GM23338 (cell line): ENCODE measurements around the gene KRT1. TPM values are rescaled to one million over a fixed set of nuclear protein-coding genes. Genes with fewer than 3 reads are reported as not detected.

Source experiments
- ATAC-seq: fragments of 200-7000 bp; cut with Tn5 transposase; 3 replicates; pipeline ENCODE4 v1.9.1; 2020
- DNase-seq: peaks from one replicate; pipeline ENCODE4 v3.0.0-alpha.2; 2015; ENCODE audit warnings: low spot score
- H2AFZ ChIP-seq: fragments of 200-600 bp; sonication (generic); 2 replicates; pipeline ENCODE4 v1.8.0; 2016; ENCODE audit warnings: antibody characterized with exemption, mild to moderate bottlenecking, moderate library complexity
- H3F3A ChIP-seq: fragments of 200-600 bp; sonication (generic); replicated peaks from 2 replicates; pipeline ENCODE4 v1.8.0; 2017; ENCODE audit warnings: antibody characterized with exemption, mixed run types, low read depth
- H3K27ac ChIP-seq: fragments of 200-600 bp; sonication (generic); 2 replicates; pipeline ENCODE4 v1.6.1; 2016; ENCODE audit warnings: low read depth
- H3K27me3 ChIP-seq: fragments of 200-600 bp; sonication (generic); 2 replicates; pipeline ENCODE4 v1.8.0; 2016; ENCODE audit warnings: mild to moderate bottlenecking, mixed run types, moderate library complexity; ENCODE audit not compliant: insufficient read depth
- H3K36me3 ChIP-seq: fragments of 200-600 bp; sonication (generic); 2 replicates; pipeline ENCODE4 v1.8.0; 2016; ENCODE audit warnings: mild to moderate bottlenecking; ENCODE audit not compliant: insufficient read depth
- H3K4me1 ChIP-seq: fragments of 200-600 bp; sonication (generic); 2 replicates; pipeline ENCODE4 v1.8.0; 2016; ENCODE audit warnings: mild to moderate bottlenecking, moderate library complexity; ENCODE audit not compliant: insufficient read depth
- H3K4me2 ChIP-seq: fragments of 200-600 bp; sonication (generic); 2 replicates; pipeline ENCODE4 v1.7.1; 2017; ENCODE audit warnings: mixed run types
- H3K4me3 ChIP-seq: fragments of 200-600 bp; sonication (generic); 2 replicates; pipeline ENCODE4 v1.6.1; 2016; ENCODE audit warnings: mixed run types
- H3K79me2 ChIP-seq: fragments of 200-600 bp; sonication (generic); replicated peaks from 2 replicates; pipeline ENCODE4 v1.8.0; 2017; ENCODE audit warnings: mild to moderate bottlenecking; ENCODE audit not compliant: insufficient read depth
- H3K9me2 ChIP-seq: fragments of 200-600 bp; sonication (generic); 2 replicates; pipeline ENCODE4 v1.8.0; 2017; ENCODE audit not compliant: insufficient read depth
- H4K20me1 ChIP-seq: fragments of 200-600 bp; sonication (generic); replicated peaks from 2 replicates; pipeline ENCODE4 v1.8.0; 2017; ENCODE audit warnings: mild to moderate bottlenecking; ENCODE audit not compliant: insufficient read depth
- H3K27ac Mint-ChIP-seq: 2 replicates; pipeline ENCODE4 v1.8.0; 2020; ENCODE audit warnings: inconsistent platforms, mild to moderate bottlenecking, moderate library complexity, mixed read lengths
- H3K27me3 Mint-ChIP-seq: 3 replicates; pipeline ENCODE4 v1.8.0; 2022; ENCODE audit warnings: low read depth, mild to moderate bottlenecking, moderate library complexity, mixed read lengths, inconsistent platforms; ENCODE audit not compliant: insufficient read depth, poor library complexity
- H3K36me3 Mint-ChIP-seq: 3 replicates; pipeline ENCODE4 v1.8.0; 2021; ENCODE audit warnings: low read depth, mild to moderate bottlenecking, inconsistent platforms, moderate library complexity, mixed read lengths
- H3K4me1 Mint-ChIP-seq: 3 replicates; pipeline ENCODE4 v1.8.0; 2020; ENCODE audit warnings: mild to moderate bottlenecking, inconsistent platforms, mixed read lengths
- H3K4me3 Mint-ChIP-seq: 3 replicates; pipeline ENCODE4 v1.8.0; 2021; ENCODE audit warnings: moderate library complexity, mild to moderate bottlenecking, inconsistent platforms, mixed read lengths
- H3K9me3 Mint-ChIP-seq: 3 replicates; pipeline ENCODE4 v1.8.0; 2020; ENCODE audit warnings: moderate library complexity, mild to moderate bottlenecking, inconsistent platforms, mixed read lengths
- CREB1 ChIP-seq: fragments of 250-450 bp; sonication (Bioruptor Pico); IDR thresholded peaks from 2 replicates; pipeline ENCODE4 v1.5.0; 2020; ENCODE audit warnings: low read depth, mild to moderate bottlenecking, moderate library complexity
- ETS1 ChIP-seq: IDR thresholded peaks from 2 replicates; pipeline ENCODE4 v1.6.1; 2016; ENCODE audit warnings: antibody characterized with exemption
- EZH2 ChIP-seq: fragments of 200-600 bp; sonication (generic); IDR thresholded peaks from one replicate; pipeline ENCODE4 v1.8.0; 2017; ENCODE audit warnings: antibody characterized with exemption, mild to moderate bottlenecking, low read depth; ENCODE audit not compliant: unreplicated experiment
- EZH2phosphoT487 ChIP-seq: fragments of 200-600 bp; sonication (generic); IDR thresholded peaks from one replicate; pipeline ENCODE4 v1.8.1; 2018; ENCODE audit warnings: antibody characterized with exemption; ENCODE audit not compliant: unreplicated experiment
- JUNB ChIP-seq: IDR thresholded peaks from one replicate; pipeline ENCODE4 v1.6.1; 2016; ENCODE audit warnings: antibody characterized with exemption; ENCODE audit not compliant: unreplicated experiment
- NANOG ChIP-seq: IDR thresholded peaks from 2 replicates; pipeline ENCODE4 v1.6.1; 2016; ENCODE audit warnings: antibody characterized with exemption, borderline replicate concordance
- POLR2AphosphoS5 ChIP-seq: IDR thresholded peaks from 2 replicates; pipeline ENCODE4 v1.6.1; 2016; ENCODE audit warnings: antibody characterized with exemption, low read depth
- REST ChIP-seq: IDR thresholded peaks from one replicate; pipeline ENCODE4 v1.6.1; 2018; ENCODE audit warnings: antibody characterized with exemption; ENCODE audit not compliant: unreplicated experiment
- STAT1 ChIP-seq: IDR thresholded peaks from one replicate; pipeline ENCODE4 v1.6.1; 2016; ENCODE audit warnings: antibody characterized with exemption; ENCODE audit not compliant: unreplicated experiment
- ZNF114 ChIP-seq: fragments of 250-450 bp; sonication (Bioruptor Pico); IDR thresholded peaks from 2 replicates; pipeline ENCODE4 v1.5.0; 2020; ENCODE audit warnings: mild to moderate bottlenecking, moderate library complexity
- ZNF331 ChIP-seq: fragments of 250-450 bp; sonication (Bioruptor Pico); IDR thresholded peaks from 2 replicates; pipeline ENCODE4 v1.5.0; 2020; ENCODE audit warnings: low read depth, mild to moderate bottlenecking, moderate library complexity
- polyA plus RNA-seq: library from polyadenylated mRNA; unstranded; fragments of >200 nt; fragmentation: Nextera tagmentation; extraction: Ambion mirVana; gene quantifications from 2 replicates; pipeline ENCODE4 v1.2.1, GENCODE V29; 2016
- total RNA-seq: library from RNA; depleted of rRNA; stranded (reverse); fragments of >200 nt; shearing (Covaris generic); gene quantifications from 2 replicates; pipeline ENCODE4 v1.2.3, GENCODE V29; 2014
- TF ChIP-seq, protein P1 (sequence below), 2 experiments: fragments of 200-600 bp in 1 of 2; sonication (generic) in 1 of 2; conservative IDR thresholded peaks; 2 replicates each; pipeline versions ENCODE4 v1.5.1 to v1.6.1; 2016 to 2017; ENCODE audit warnings: antibody characterized with exemption in 2 of 2, low read depth in 2 of 2, mild to moderate bottlenecking in 2 of 2, moderate library complexity in 1 of 2
- TF ChIP-seq, protein P2 (sequence below): fragments of 250-450 bp; sonication (Bioruptor Pico); IDR thresholded peaks from 2 replicates; pipeline ENCODE4 v1.5.0; 2020; ENCODE audit warnings: mild to moderate bottlenecking, moderate library complexity

Gene KRT1
- total and polyA plus RNA-seq, 2 experiments from 2014 or later = not detected

GRCh38 chr12:52689239-52689638, 9.0 kb upstream of the KRT1 start:
- Histone ChIP-seq H3K4me2 (no peak overlapping the region), H3F3A (no peaks in the 10 kb centered on the region), H3K4me1 (peaks cover 9% of the 10 kb centered on the region), H3K79me2 (no peaks in the 10 kb centered on the region), H3K27ac (no peak overlapping the region), H3K27me3 (peaks cover 28% of the 10 kb centered on the region), H4K20me1 (no peaks in the 10 kb centered on the region), H3K9me2 (no peaks in the 10 kb centered on the region), H3K4me3 (no peak overlapping the region), H3K36me3 (no peaks in the 10 kb centered on the region), H2AFZ (no peak overlapping the region)
- DNase-seq (no peak), ATAC-seq (no peak)
- Mint-ChIP-seq H3K4me3 (no peak overlapping the region), H3K36me3 (no peaks in the 10 kb centered on the region), H3K27ac (no peak overlapping the region), H3K27me3 (peaks cover 28% of the 10 kb centered on the region), H3K4me1 (peaks cover 8% of the 10 kb centered on the region), H3K9me3 (no peaks in the 10 kb centered on the region)
- TF ChIP-seq JUNB = no peak
- no peak for TF ChIP-seq EZH2
- TF ChIP-seq, protein P1, sequence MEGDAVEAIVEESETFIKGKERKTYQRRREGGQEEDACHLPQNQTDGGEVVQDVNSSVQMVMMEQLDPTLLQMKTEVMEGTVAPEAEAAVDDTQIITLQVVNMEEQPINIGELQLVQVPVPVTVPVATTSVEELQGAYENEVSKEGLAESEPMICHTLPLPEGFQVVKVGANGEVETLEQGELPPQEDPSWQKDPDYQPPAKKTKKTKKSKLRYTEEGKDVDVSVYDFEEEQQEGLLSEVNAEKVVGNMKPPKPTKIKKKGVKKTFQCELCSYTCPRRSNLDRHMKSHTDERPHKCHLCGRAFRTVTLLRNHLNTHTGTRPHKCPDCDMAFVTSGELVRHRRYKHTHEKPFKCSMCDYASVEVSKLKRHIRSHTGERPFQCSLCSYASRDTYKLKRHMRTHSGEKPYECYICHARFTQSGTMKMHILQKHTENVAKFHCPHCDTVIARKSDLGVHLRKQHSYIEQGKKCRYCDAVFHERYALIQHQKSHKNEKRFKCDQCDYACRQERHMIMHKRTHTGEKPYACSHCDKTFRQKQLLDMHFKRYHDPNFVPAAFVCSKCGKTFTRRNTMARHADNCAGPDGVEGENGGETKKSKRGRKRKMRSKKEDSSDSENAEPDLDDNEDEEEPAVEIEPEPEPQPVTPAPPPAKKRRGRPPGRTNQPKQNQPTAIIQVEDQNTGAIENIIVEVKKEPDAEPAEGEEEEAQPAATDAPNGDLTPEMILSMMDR (conservative IDR thresholded peaks at IDR 0.05; ENCODE audit: low read depth in 2 of 2) = no peak
- no peak for TF ChIP-seq CREB1
- no peak for TF ChIP-seq NANOG
- no peak for TF ChIP-seq EZH2phosphoT487
- TF ChIP-seq ZNF331 (CRISPR knock-in tag) = no peak
- TF ChIP-seq ZNF114 = no peak
- TF ChIP-seq ETS1 = no peak
- TF ChIP-seq, protein P2, sequence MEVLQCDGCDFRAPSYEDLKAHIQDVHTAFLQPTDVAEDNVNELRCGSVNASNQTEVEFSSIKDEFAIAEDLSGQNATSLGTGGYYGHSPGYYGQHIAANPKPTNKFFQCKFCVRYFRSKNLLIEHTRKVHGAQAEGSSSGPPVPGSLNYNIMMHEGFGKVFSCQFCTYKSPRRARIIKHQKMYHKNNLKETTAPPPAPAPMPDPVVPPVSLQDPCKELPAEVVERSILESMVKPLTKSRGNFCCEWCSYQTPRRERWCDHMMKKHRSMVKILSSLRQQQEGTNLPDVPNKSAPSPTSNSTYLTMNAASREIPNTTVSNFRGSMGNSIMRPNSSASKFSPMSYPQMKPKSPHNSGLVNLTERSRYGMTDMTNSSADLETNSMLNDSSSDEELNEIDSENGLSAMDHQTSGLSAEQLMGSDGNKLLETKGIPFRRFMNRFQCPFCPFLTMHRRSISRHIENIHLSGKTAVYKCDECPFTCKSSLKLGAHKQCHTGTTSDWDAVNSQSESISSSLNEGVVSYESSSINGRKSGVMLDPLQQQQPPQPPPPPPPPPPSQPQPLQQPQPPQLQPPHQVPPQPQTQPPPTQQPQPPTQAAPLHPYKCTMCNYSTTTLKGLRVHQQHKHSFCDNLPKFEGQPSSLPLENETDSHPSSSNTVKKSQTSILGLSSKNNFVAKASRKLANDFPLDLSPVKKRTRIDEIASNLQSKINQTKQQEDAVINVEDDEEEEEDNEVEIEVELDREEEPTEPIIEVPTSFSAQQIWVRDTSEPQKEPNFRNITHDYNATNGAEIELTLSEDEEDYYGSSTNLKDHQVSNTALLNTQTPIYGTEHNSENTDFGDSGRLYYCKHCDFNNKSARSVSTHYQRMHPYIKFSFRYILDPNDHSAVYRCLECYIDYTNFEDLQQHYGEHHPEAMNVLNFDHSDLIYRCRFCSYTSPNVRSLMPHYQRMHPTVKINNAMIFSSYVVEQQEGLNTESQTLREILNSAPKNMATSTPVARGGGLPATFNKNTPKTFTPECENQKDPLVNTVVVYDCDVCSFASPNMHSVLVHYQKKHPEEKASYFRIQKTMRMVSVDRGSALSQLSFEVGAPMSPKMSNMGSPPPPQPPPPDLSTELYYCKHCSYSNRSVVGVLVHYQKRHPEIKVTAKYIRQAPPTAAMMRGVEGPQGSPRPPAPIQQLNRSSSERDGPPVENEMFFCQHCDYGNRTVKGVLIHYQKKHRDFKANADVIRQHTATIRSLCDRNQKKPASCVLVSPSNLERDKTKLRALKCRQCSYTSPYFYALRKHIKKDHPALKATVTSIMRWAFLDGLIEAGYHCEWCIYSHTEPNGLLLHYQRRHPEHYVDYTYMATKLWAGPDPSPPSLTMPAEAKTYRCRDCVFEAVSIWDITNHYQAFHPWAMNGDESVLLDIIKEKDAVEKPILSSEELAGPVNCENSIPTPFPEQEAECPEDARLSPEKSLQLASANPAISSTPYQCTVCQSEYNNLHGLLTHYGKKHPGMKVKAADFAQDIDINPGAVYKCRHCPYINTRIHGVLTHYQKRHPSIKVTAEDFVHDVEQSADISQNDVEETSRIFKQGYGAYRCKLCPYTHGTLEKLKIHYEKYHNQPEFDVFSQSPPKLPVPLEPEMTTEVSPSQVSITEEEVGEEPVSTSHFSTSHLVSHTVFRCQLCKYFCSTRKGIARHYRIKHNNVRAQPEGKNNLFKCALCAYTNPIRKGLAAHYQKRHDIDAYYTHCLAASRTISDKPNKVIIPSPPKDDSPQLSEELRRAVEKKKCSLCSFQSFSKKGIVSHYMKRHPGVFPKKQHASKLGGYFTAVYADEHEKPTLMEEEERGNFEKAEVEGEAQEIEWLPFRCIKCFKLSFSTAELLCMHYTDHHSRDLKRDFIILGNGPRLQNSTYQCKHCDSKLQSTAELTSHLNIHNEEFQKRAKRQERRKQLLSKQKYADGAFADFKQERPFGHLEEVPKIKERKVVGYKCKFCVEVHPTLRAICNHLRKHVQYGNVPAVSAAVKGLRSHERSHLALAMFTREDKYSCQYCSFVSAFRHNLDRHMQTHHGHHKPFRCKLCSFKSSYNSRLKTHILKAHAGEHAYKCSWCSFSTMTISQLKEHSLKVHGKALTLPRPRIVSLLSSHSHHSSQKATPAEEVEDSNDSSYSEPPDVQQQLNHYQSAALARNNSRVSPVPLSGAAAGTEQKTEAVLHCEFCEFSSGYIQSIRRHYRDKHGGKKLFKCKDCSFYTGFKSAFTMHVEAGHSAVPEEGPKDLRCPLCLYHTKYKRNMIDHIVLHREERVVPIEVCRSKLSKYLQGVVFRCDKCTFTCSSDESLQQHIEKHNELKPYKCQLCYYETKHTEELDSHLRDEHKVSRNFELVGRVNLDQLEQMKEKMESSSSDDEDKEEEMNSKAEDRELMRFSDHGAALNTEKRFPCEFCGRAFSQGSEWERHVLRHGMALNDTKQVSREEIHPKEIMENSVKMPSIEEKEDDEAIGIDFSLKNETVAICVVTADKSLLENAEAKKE (CRISPR knock-in tag) = no peak
- TF ChIP-seq REST = no peak
- TF ChIP-seq STAT1 = no peak
- no peak for TF ChIP-seq POLR2AphosphoS5
